ENCODE results near the gene FUT3. TPM values are rescaled to one million over a fixed set of nuclear protein-coding genes. Genes with fewer than 3 reads are reported as not detected.

The FUT3 gene
- total and polyA plus RNA-seq, 9 of the 15 experiments (the other 6 are each of a cell fraction or from before 2014, with no cell fraction given): 0.09 TPM; not detected in 8

GRCh38 chr19:5801796-5802619 lies 49.2 kb downstream of the FUT3 start (continued):
- TF ChIP-seq THAP7 (CRISPR knock-in tag; IDR thresholded peaks at IDR 0.05) (no peak), BHLHE40 (IDR thresholded peaks at IDR 0.05; ENCODE audit: low read length) (0 out of 2 replicates have a peak, but pooled peaks have one; percentile 10), ZNF57 (CRISPR knock-in tag; IDR thresholded peaks at IDR 0.05) (no peak), PHF8 (IDR thresholded peaks at IDR 0.05; ENCODE audit: borderline replicate concordance, low read length) (peak; percentile 31; the same call in 1 of the 2 replicates), IRF9 (tag; IDR thresholded peaks at IDR 0.05) (no peak), NR4A1 (CRISPR knock-in tag; IDR thresholded peaks at IDR 0.05) (no peak), NR4A1 (tag; IDR thresholded peaks at IDR 0.05) (no peak), POU5F1 (IDR thresholded peaks at IDR 0.05; ENCODE audit: borderline replicate concordance, low read depth, low read length, partially characterized antibody) (no peak), HLTF (IDR thresholded peaks at IDR 0.05) (no peak), CCNT2 (IDR thresholded peaks at IDR 0.05; ENCODE audit: borderline replicate concordance, extremely low read depth, insufficient read length, low read depth, low read length) (no peak), BCOR (IDR thresholded peaks at IDR 0.05) (peak; percentile 12; the same call in 1 of the 2 replicates), ZKSCAN1 (IDR thresholded peaks at IDR 0.05; ENCODE audit: low read depth, low read length) (no peak), L3MBTL2 (IDR thresholded peaks at IDR 0.05) (0 out of 2 replicates have a peak, but pooled peaks have one; percentile 15), NR0B1 (IDR thresholded peaks at IDR 0.05; ENCODE audit: partially characterized antibody) (no peak), ZNF740 (CRISPR knock-in tag; IDR thresholded peaks at IDR 0.05) (peak; percentile 12; the same call in 1 of the 2 replicates), ZNF740 (tag; IDR thresholded peaks at IDR 0.05) (no peak), TRIM28 (IDR thresholded peaks at IDR 0.05) (no peak), E2F4 (CRISPR knock-in tag; IDR thresholded peaks at IDR 0.05; ENCODE audit: low read depth) (no peak)
- TF ChIP-seq, protein P1, sequence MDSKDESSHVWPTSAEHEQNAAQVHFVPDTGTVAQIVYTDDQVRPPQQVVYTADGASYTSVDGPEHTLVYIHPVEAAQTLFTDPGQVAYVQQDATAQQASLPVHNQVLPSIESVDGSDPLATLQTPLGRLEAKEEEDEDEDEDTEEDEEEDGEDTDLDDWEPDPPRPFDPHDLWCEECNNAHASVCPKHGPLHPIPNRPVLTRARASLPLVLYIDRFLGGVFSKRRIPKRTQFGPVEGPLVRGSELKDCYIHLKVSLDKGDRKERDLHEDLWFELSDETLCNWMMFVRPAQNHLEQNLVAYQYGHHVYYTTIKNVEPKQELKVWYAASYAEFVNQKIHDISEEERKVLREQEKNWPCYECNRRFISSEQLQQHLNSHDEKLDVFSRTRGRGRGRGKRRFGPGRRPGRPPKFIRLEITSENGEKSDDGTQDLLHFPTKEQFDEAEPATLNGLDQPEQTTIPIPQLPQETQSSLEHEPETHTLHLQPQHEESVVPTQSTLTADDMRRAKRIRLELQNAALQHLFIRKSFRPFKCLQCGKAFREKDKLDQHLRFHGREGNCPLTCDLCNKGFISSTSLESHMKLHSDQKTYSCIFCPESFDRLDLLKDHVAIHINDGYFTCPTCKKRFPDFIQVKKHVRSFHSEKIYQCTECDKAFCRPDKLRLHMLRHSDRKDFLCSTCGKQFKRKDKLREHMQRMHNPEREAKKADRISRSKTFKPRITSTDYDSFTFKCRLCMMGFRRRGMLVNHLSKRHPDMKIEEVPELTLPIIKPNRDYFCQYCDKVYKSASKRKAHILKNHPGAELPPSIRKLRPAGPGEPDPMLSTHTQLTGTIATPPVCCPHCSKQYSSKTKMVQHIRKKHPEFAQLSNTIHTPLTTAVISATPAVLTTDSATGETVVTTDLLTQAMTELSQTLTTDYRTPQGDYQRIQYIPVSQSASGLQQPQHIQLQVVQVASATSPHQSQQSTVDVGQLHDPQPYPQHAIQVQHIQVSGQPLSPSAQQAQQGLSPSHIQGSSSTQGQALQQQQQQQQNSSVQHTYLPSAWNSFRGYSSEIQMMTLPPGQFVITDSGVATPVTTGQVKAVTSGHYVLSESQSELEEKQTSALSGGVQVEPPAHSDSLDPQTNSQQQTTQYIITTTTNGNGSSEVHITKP (IDR thresholded peaks at IDR 0.05; ENCODE audit: partially characterized antibody): peak; percentile 64

All from K562 (cell line).